OCI-LY1 (cell line): ENCODE data around the gene M1AP.

Experiments used
- H2AFZ ChIP-seq: fragments of 200-600 bp; sonication (generic), shearing (Covaris generic); 2 replicates; pipeline ENCODE4 v1.6.0; 2014; ENCODE audit warnings: antibody characterized with exemption, mild to moderate bottlenecking, low read length
- H3F3A ChIP-seq: fragments of 200-600 bp; sonication (generic), shearing (Covaris generic); 2 replicates; pipeline ENCODE4 v1.6.0; 2014; ENCODE audit warnings: mild to moderate bottlenecking, antibody characterized with exemption, low read length, moderate library complexity; ENCODE audit not compliant: insufficient read depth
- H3K27ac ChIP-seq: fragments of 200-600 bp; sonication (generic); 2 replicates; pipeline ENCODE4 v1.5.1; 2014; ENCODE audit warnings: low read length, mixed run types, mild to moderate bottlenecking, low read depth; ENCODE audit not compliant: poor library complexity, severe bottlenecking
- H3K27me3 ChIP-seq: fragments of 200-600 bp; sonication (generic); 2 replicates; pipeline ENCODE4 v1.6.0; 2014; ENCODE audit warnings: antibody characterized with exemption, mild to moderate bottlenecking, low read length, moderate library complexity; ENCODE audit not compliant: insufficient read depth
- H3K36me3 ChIP-seq: fragments of 200-600 bp; sonication (generic); 2 replicates; pipeline ENCODE4 v1.6.1; 2014; ENCODE audit warnings: mild to moderate bottlenecking, antibody characterized with exemption, low read length, moderate library complexity, mixed read lengths; ENCODE audit not compliant: insufficient read depth
- H3K4me1 ChIP-seq: fragments of 200-600 bp; sonication (generic); 2 replicates; pipeline ENCODE4 v1.5.1; 2014; ENCODE audit warnings: mild to moderate bottlenecking, low read length, moderate library complexity; ENCODE audit not compliant: insufficient read depth, severe bottlenecking
- H3K4me2 ChIP-seq: fragments of 200-600 bp; sonication (generic), shearing (Covaris generic); 2 replicates; pipeline ENCODE4 v1.6.1; 2014; ENCODE audit warnings: low read length
- H3K4me3 ChIP-seq: fragments of 200-600 bp; sonication (generic); 2 replicates; pipeline ENCODE4 v1.5.1; 2014; ENCODE audit warnings: low read length, low read depth, mild to moderate bottlenecking, mixed read lengths; ENCODE audit not compliant: poor library complexity, severe bottlenecking
- H3K79me2 ChIP-seq: fragments of 200-600 bp; shearing (Covaris generic); 2 replicates; pipeline ENCODE4 v1.6.1; 2016; ENCODE audit warnings: mixed run types, low read length, mixed read lengths; ENCODE audit not compliant: insufficient read depth
- H3K9ac ChIP-seq: fragments of 200-600 bp; sonication (generic), shearing (Covaris generic); 2 replicates; pipeline ENCODE4 v1.6.1; 2014; ENCODE audit warnings: mild to moderate bottlenecking, low read length, mixed read lengths
- H3K9me2 ChIP-seq: fragments of 200-600 bp; sonication (generic), shearing (Covaris generic); 2 replicates; pipeline ENCODE4 v1.6.1; 2014; ENCODE audit warnings: low read depth, mild to moderate bottlenecking, low read length, mixed read lengths
- H3K9me3 ChIP-seq: fragments of 200-600 bp; shearing (Covaris generic); 2 replicates; pipeline ENCODE4 v1.6.1; 2014; ENCODE audit warnings: low read length, mixed read lengths
- H4K20me1 ChIP-seq: fragments of 200-600 bp; sonication (generic), shearing (Covaris generic); 2 replicates; pipeline ENCODE4 v1.6.0; 2016; ENCODE audit warnings: mild to moderate bottlenecking, low read length; ENCODE audit not compliant: insufficient read depth
- EZH2 ChIP-seq: fragments of 200-600 bp; sonication (generic), shearing (Covaris generic); IDR thresholded peaks from 2 replicates; pipeline ENCODE4 v1.8.0; 2017; ENCODE audit warnings: borderline replicate concordance, mixed run types, mild to moderate bottlenecking, antibody characterized with exemption, low read length, moderate library complexity, mixed read lengths
- TF ChIP-seq, protein P1 (sequence below): fragments of 200-600 bp; sonication (generic), shearing (Covaris generic); IDR thresholded peaks from 2 replicates; pipeline ENCODE4 v1.5.1; 2017; ENCODE audit warnings: mild to moderate bottlenecking, antibody characterized with exemption, low read length, moderate library complexity, mixed read lengths

M1AP gene

DNA sequence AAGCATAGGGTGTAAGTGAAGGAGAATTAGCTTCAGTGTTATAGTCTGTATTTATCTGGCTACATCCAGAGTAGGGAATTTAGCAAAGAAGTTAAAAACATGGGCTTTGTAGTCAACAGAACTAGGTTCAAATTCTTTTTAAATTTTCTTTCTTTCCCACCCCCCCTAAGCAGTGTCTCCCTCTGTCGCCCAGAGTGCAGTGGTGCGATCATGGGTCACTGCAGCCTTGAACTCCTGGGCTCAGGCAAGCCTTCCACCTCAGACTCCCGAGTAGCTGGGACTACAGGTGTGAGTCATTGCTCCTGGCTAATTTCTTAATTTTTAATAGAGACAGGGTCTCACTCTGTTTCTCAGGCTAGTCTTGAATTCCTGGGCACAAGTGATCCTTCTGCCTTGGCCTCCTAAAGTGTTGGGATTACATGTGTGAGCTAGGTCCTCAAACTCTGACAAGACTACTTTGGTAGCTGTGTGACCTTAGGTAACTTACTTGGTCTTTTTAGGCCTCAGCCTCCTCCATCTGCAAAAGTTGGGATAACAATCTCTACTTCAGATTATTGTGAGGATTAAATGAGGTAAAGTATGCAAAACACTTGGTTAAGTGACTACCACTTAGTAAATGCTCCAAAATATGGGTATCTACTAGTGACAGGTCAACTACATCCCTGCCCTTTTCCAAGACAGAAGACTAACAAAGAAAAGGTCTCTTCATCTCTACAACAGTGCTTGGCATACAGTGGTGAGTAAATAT lies 75.8 kb downstream of the M1AP start:
- no peaks in the 10 kb centered on the region for H3K27me3 ChIP-seq
- peaks cover 25% of the 10 kb centered on the region for H3K4me1 ChIP-seq
- no peaks in the 10 kb centered on the region for H4K20me1 ChIP-seq
- no peak overlapping the region for H3K9ac ChIP-seq
- H3K79me2 ChIP-seq = no peaks in the 10 kb centered on the region
- H3K27ac ChIP-seq = no peak overlapping the region
- TF ChIP-seq EZH2 = no peak
- TF ChIP-seq, protein P1, sequence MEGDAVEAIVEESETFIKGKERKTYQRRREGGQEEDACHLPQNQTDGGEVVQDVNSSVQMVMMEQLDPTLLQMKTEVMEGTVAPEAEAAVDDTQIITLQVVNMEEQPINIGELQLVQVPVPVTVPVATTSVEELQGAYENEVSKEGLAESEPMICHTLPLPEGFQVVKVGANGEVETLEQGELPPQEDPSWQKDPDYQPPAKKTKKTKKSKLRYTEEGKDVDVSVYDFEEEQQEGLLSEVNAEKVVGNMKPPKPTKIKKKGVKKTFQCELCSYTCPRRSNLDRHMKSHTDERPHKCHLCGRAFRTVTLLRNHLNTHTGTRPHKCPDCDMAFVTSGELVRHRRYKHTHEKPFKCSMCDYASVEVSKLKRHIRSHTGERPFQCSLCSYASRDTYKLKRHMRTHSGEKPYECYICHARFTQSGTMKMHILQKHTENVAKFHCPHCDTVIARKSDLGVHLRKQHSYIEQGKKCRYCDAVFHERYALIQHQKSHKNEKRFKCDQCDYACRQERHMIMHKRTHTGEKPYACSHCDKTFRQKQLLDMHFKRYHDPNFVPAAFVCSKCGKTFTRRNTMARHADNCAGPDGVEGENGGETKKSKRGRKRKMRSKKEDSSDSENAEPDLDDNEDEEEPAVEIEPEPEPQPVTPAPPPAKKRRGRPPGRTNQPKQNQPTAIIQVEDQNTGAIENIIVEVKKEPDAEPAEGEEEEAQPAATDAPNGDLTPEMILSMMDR = peak; percentile 39; the same call in 1 of the 2 replicates
- no peak overlapping the region for H3K4me2 ChIP-seq
- H3K9me2 ChIP-seq = no peaks in the 10 kb centered on the region
- no peak overlapping the region for H3K4me3 ChIP-seq
- no peaks in the 10 kb centered on the region for H3K36me3 ChIP-seq
- no peaks in the 10 kb centered on the region for H3F3A ChIP-seq
- H2AFZ ChIP-seq = no peak overlapping the region
- no peaks in the 10 kb centered on the region for H3K9me3 ChIP-seq

DNA sequence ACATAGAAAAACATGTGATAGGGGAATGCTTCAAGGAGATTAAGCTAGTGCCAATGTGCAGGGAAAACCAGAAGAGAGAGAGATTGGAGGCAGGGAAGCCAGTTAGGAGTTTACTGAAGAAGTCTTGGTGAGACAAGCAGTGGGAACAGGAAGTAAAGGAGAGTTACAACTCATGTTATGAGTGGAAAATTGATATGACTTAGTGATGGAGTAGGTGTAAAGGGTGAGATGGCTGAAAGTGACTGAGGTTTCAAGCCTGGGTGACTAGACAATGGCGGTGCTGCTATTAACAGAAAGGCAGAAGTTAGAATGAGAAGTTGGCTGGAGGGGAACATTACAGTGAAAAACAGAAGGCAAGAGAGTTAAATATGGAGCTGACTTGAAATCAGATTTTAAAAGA lies 77.1 kb downstream of the M1AP start:
- no peaks in the 10 kb centered on the region for H3K36me3 ChIP-seq
- H4K20me1 ChIP-seq = no peaks in the 10 kb centered on the region
- no peaks in the 10 kb centered on the region for H3K79me2 ChIP-seq
- no peak overlapping the region for H2AFZ ChIP-seq
- H3F3A ChIP-seq = no peaks in the 10 kb centered on the region
- H3K4me3 ChIP-seq = no peak overlapping the region
- peaks cover 25% of the 10 kb centered on the region for H3K4me1 ChIP-seq
- no peaks in the 10 kb centered on the region for H3K27me3 ChIP-seq
- H3K27ac ChIP-seq = no peak overlapping the region
- no peaks in the 10 kb centered on the region for H3K9me3 ChIP-seq
- no peak overlapping the region; the same call in 1 of the 2 replicates for H3K4me2 ChIP-seq
- no peak overlapping the region for H3K9ac ChIP-seq
- TF ChIP-seq EZH2 = no peak
- TF ChIP-seq, protein P1 = no peak
- no peaks in the 10 kb centered on the region for H3K9me2 ChIP-seq

DNA sequence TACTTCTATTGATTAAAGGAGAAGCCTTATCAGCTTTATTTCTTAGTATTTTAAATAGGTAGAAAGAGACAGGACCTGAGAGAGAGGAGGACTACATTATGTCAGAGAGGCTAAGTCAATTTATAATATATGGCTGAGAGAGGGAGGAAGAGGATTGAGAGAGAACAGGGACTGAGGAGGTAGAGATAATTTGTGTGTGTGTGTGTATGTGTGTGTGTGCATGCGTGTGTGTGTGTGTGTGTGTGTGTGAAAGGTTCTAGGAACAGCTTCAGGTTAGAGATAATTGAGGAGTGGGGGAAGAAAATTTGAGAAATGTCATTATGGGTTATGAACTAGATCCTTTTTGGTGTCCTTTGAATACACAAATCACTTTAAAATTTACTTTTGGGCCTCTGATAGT lies 78.4 kb downstream of the M1AP start:
- H3K4me1 ChIP-seq = peaks cover 25% of the 10 kb centered on the region
- TF ChIP-seq, protein P1 = no peak
- no peak for TF ChIP-seq EZH2
- no peaks in the 10 kb centered on the region for H3F3A ChIP-seq
- H3K79me2 ChIP-seq = no peaks in the 10 kb centered on the region
- H3K4me3 ChIP-seq = no peak overlapping the region
- H3K9me3 ChIP-seq = no peaks in the 10 kb centered on the region
- H3K9ac ChIP-seq = no peak overlapping the region
- no peaks in the 10 kb centered on the region for H4K20me1 ChIP-seq
- no peak overlapping the region for H3K27ac ChIP-seq
- H3K36me3 ChIP-seq = no peaks in the 10 kb centered on the region
- H3K4me2 ChIP-seq = no peak overlapping the region
- no peaks in the 10 kb centered on the region for H3K27me3 ChIP-seq
- no peak overlapping the region for H2AFZ ChIP-seq
- no peaks in the 10 kb centered on the region for H3K9me2 ChIP-seq
